Large intestine (tissue), 3 donors: Measurements from ENCODE around the gene CCDC194. TPM values are rescaled to one million over a fixed set of nuclear protein-coding genes. Genes with fewer than 3 reads are reported as not detected.

Experiments
- DNase-seq, 2 donors: peaks; one replicate each; pipeline versions ENCODE4 v3.0.0 to v3.0.0-alpha.2; 2013
- H3K27ac ChIP-seq: one replicate; pipeline ENCODE4 v1.5.1; 2013; ENCODE audit warnings: low read length
- H3K27me3 ChIP-seq: 2 replicates; pipeline ENCODE4 v1.6.1; 2013; ENCODE audit warnings: low read length; ENCODE audit not compliant: control insufficient read depth, insufficient read depth
- H3K36me3 ChIP-seq: 2 replicates; pipeline ENCODE4 v1.6.1; 2013; ENCODE audit warnings: low read length; ENCODE audit not compliant: control insufficient read depth, insufficient read depth
- H3K4me1 ChIP-seq: one replicate; pipeline ENCODE4 v1.6.1; 2013; ENCODE audit warnings: low read length; ENCODE audit not compliant: control insufficient read depth, insufficient read depth
- H3K4me3 ChIP-seq: one replicate; pipeline ENCODE4 v1.5.1; 2013; ENCODE audit warnings: low read length
- H3K9me3 ChIP-seq: one replicate; pipeline ENCODE4 v1.6.1; 2013; ENCODE audit warnings: mild to moderate bottlenecking, low read depth, low read length, moderate library complexity; ENCODE audit not compliant: control insufficient read depth
- WGBS: methylation state at CpG from one replicate; pipeline ENCODE4 v1.1.5; 2013; ENCODE audit warnings: low lambda C conversion rate; ENCODE audit not compliant: insufficient coverage; 5-methylcytosine and 5-hydroxymethylcytosine counted together
- polyA plus RNA-seq: library from polyadenylated mRNA; unstranded; fragments of 120-200 nt; gene quantifications from one replicate; pipeline ENCODE4 v1.2.1, GENCODE V29; 2013

CCDC194 gene
- polyA plus RNA-seq, 1 donor = 0.28 TPM

- Histone ChIP-seq H3K36me3 (peaks cover 13% of the 10 kb centered on the region), H3K27me3 (no peaks in the 10 kb centered on the region), H3K9me3 (no peaks in the 10 kb centered on the region), H3K4me1 (peaks cover 7% of the 10 kb centered on the region), H3K27ac (no peak overlapping the region), H3K4me3 (no peak overlapping the region)
- DNase-seq = no peak
- WGBS = no CpG with 5 or more reads among the region's 4 CpGs
Observed at GRCh38 chr19:17421942-17422341, 27.9 kb upstream of the CCDC194 start.

- H3K4me3 ChIP-seq = peak overlapping the region; percentile 75
- no CpG with 5 or more reads among the region's 25 CpGs for whole genome bisulfite sequencing
- peaks cover 2% of the 10 kb centered on the region for H3K27me3 ChIP-seq
- H3K9me3 ChIP-seq = no peaks in the 10 kb centered on the region
- H3K36me3 ChIP-seq = peaks cover 13% of the 10 kb centered on the region
- peak in 1 of 2 donors; percentile 48 for DNase-seq
- H3K27ac ChIP-seq = no peak overlapping the region
- peaks cover 7% of the 10 kb centered on the region for H3K4me1 ChIP-seq
Observed at GRCh38 chr19:17420475-17420924, 26.5 kb upstream of the CCDC194 start.

DNA sequence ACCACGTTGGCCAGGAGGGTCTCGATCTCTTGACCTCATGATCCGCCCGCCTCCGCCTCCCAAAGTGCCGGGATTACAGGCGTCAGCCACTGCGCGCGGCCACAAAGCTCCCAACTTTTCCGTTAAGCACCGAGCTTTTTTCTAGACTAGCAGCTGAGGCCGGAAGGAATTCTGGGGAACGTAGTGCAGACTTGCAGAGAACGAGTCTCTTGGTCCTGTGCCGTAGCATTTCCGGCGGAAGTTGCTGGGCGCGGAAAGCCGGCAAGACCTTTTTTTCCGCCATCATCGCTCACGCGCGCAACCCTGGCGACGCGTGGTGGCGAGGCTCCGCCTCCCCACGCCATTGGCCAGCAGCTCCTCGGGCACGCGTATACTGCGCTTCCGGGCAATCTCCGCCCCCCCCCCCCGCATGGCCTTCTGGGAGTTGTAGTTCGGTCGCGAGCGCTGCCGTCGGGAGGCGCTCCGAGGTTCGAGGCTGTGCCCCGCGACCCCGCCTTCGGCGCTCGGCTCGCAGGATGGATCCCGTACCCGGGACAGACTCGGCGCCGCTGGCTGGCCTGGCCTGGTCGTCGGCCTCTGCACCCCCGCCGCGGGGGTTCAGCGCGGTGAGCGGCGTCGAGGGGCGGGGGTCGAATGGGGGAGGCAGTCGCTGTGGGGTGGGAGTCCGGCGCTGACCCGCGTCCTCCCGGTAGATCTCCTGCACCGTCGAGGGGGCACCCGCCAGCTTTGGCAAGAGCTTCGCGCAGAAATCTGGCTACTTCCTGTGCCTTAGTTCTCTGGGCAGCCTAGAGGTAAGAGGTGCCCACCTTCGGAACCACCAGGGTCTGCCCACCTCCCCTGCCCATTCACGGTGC lies 25.9 kb upstream of the CCDC194 start, which contains the start of gene MVB12A:
MVB12A (plus strand) TSS at position 427 of the 854 bp plus-strand sequence; CDS start at position 516, 89 bp downstream.
- WGBS = no CpG with 5 or more reads among the region's 85 CpGs

GRCh38 chr19:17419154-17419620 lies 25.2 kb upstream of the CCDC194 start:
- H3K4me3 ChIP-seq = peak overlapping the region; percentile 47
- WGBS = no CpG with 5 or more reads among the region's 8 CpGs
- peaks cover 13% of the 10 kb centered on the region for H3K36me3 ChIP-seq
- H3K9me3 ChIP-seq = no peaks in the 10 kb centered on the region
- H3K4me1 ChIP-seq = peaks cover 3% of the 10 kb centered on the region
- peak overlapping the region; percentile 61 for H3K27ac ChIP-seq
- peaks cover 4% of the 10 kb centered on the region for H3K27me3 ChIP-seq
- no peak for DNase-seq

More for the DNA sequence above, 25.9 kb upstream of the CCDC194 start, which contains the start of gene MVB12A:
- Histone ChIP-seq H3K4me3 (peak within 1 kb of the TSS; percentile 75), H3K27ac (peak within 1 kb of the TSS; percentile 61), H3K27me3 (peaks cover 2% of the 10 kb centered on the region), H3K4me1 (peaks cover 5% of the 10 kb centered on the region), H3K36me3 (peaks cover 13% of the 10 kb centered on the region), H3K9me3 (no peaks in the 10 kb centered on the region)
- peak; percentile 100 for DNase-seq

DNA sequence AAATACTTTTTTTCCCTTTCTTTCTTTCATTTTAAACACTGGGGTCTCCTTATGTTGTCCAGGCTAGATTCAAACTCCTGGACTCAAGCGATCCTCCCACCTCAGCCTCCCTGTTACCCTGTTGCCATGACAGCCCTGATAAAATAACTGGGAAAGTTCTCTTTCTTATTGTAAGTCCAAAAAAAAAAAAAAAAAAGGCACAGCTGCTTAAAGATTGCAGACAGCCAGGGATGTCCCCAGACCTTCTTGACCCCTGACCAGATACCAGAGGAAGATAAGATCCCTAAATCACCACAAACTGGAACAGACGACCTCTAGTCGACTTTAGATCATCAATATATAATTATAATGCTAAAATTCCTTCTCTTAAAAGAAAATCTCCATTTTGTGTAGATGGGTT lies 24.7 kb upstream of the CCDC194 start:
- peaks cover 3% of the 10 kb centered on the region for H3K4me1 ChIP-seq
- H3K36me3 ChIP-seq = peaks cover 10% of the 10 kb centered on the region
- no CpG with 5 or more reads among the region's 3 CpGs for WGBS
- peaks cover 4% of the 10 kb centered on the region for H3K27me3 ChIP-seq
- H3K9me3 ChIP-seq = no peaks in the 10 kb centered on the region
- H3K4me3 ChIP-seq = no peak overlapping the region
- no peak overlapping the region for H3K27ac ChIP-seq
- no peak for DNase-seq

DNA sequence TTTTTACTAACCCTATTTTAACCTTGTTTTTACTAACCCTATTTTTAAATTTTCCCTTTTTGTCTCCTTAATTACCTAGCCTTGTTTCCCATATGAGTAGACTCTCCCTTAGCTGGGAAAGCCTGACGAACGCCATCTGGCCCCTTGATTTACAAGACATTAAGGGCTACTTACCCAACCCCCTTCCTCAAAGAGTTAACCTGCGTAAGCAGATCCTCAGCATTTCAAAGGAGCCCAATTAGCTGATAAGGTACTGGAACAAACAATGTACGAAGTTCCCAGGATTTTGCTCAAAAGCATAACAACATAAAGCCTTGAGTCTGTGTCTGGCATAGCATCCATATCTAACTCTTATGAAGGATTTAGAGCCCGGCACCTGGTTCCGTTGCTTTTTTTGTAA lies 21.1 kb upstream of the CCDC194 start:
- Histone ChIP-seq H3K9me3 (no peaks in the 10 kb centered on the region), H3K27me3 (peaks cover 4% of the 10 kb centered on the region), H3K36me3 (no peaks in the 10 kb centered on the region), H3K4me3 (no peak overlapping the region), H3K4me1 (peaks cover 3% of the 10 kb centered on the region), H3K27ac (no peak overlapping the region)
- no peak for DNase-seq
- WGBS = 0% methylated on average over 1 of the region's 6 CpGs

GRCh38 chr19:17414097-17414496 lies 20.1 kb upstream of the CCDC194 start:
- no peak overlapping the region for H3K27ac ChIP-seq
- no peak for DNase-seq

DNA sequence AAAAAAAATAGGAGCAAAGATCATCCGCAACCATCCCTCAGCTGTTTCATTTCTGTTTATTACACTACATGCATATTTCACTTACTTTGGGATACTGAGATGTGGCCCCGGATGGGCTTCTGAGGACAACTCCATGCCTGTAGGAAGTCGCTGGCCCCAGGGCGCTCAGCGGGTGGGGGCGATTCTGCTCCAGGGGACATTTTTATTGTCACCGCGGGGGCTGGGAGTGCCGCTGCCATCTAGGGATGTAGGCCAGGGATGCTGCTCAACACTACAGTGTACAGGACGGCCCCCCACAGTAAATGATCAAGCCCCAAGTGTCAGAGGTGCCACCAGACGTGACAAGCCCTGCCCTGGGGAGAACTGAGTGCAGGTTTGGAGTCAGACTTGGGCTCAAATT lies 17.8 kb upstream of the CCDC194 start:
- Histone ChIP-seq H3K9me3 (no peaks in the 10 kb centered on the region), H3K4me1 (no peaks in the 10 kb centered on the region), H3K4me3 (no peak overlapping the region), H3K27me3 (peaks cover 4% of the 10 kb centered on the region), H3K27ac (no peak overlapping the region), H3K36me3 (no peaks in the 10 kb centered on the region)
- DNase-seq = no peak
- WGBS = no CpG with 5 or more reads among the region's 11 CpGs

More at GRCh38 chr19:17414097-17414496, 20.1 kb upstream of the CCDC194 start:
- H3K9me3 ChIP-seq = no peaks in the 10 kb centered on the region
- H3K4me1 ChIP-seq = peaks cover 2% of the 10 kb centered on the region
- peaks cover 4% of the 10 kb centered on the region for H3K27me3 ChIP-seq
- WGBS = 100% methylated on average over 1 of the region's 8 CpGs
- no peaks in the 10 kb centered on the region for H3K36me3 ChIP-seq
- H3K4me3 ChIP-seq = no peak overlapping the region

- Histone ChIP-seq H3K36me3 (no peaks in the 10 kb centered on the region), H3K4me3 (no peak overlapping the region), H3K27ac (no peak overlapping the region), H3K4me1 (no peaks in the 10 kb centered on the region), H3K27me3 (peaks cover 2% of the 10 kb centered on the region), H3K9me3 (no peaks in the 10 kb centered on the region)
- DNase-seq = no peak
- 100% methylated on average over 1 of the region's 9 CpGs for WGBS
Observed at GRCh38 chr19:17409990-17410389, 16.0 kb upstream of the CCDC194 start.

GRCh38 chr19:17406887-17407196 lies 12.8 kb upstream of the CCDC194 start:
- no peaks in the 10 kb centered on the region for H3K27me3 ChIP-seq
- no peaks in the 10 kb centered on the region for H3K9me3 ChIP-seq
- no peak for DNase-seq
- no peak overlapping the region for H3K27ac ChIP-seq
- no peaks in the 10 kb centered on the region for H3K4me1 ChIP-seq
- peaks cover 2% of the 10 kb centered on the region for H3K36me3 ChIP-seq
- peak overlapping the region; percentile 3 for H3K4me3 ChIP-seq
- no CpG with 5 or more reads among the region's 2 CpGs for WGBS
